ENCODE measurements around the gene GNG7.
"Not testable (repeated sequence)": the region's sequence is repeated elsewhere in the genome, so short reads cannot be mapped to it uniquely, and the experiment has no call there.

The GNG7 gene

DNA sequence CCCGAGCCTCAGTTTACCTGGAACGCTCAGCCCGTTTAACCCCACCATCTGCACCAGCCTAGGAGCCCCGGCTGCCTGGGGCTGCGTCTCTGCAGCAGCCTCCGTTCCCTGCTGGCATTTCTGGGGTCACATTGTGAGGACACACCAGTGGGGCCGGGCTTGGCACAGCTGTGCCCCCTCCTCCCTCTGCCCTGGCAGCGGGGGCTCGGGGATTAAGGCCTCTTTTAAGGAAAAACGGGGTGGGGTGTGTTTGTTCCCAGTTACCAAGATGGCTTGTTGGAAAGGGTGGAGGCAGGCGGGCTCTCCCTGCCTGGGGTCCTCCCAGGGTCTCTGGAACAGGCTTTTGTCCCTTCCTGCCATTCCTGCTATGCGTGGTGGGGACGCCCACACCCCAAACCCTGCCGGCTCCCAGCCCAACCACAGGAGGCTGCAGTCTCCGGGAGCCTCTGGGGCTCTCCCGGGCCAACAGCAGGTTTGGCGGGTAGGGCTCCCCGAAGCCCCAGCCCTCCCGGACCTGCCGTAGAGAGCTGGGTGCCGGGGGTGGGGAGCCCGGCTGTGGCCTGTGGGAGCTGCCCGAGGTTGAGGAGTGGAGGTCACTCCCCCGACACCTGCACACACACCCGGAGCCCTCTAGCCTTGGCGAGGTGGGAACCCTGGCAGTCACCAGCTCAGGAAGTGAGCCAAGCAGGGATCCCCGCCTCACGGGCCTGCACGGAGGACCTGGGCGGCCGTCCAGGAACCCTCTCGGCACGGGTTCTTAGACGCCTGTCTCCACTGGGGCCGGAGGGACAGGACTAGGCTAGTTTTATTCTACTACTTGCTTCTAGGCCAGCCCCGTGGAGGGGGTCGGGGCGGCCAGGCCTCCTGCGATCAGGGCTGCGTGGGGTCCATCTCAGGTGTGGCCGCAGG is 189.7 kb downstream of the GNG7 start:
- no peaks in the 10 kb centered on the region for H3K27me3 Mint-ChIP-seq
- no peak overlapping the region for H3K4me3 Mint-ChIP-seq
- DNase-seq = no peak
- H3K9me3 Mint-ChIP-seq = no peaks in the 10 kb centered on the region
- no peak for ATAC-seq (replicated peaks)
- H3K36me3 Mint-ChIP-seq = peaks cover 8 to 9% of the 10 kb centered on the region in 2 donors
- peaks cover 12 to 14% of the 10 kb centered on the region in 2 donors for H3K4me1 Mint-ChIP-seq
- H3K27ac Mint-ChIP-seq = no peak overlapping the region

- H3K9me3 Mint-ChIP-seq = no peaks in the 10 kb centered on the region
- DNase-seq = peak; percentile 35
- no peak overlapping the region for H3K4me3 Mint-ChIP-seq
- peak overlapping the region; percentile 69 for H3K27ac Mint-ChIP-seq
- peak; percentile 38 to 70 for ATAC-seq (replicated peaks)
- H3K4me1 Mint-ChIP-seq = peaks cover 16 to 18% of the 10 kb centered on the region in 2 donors
- peaks cover 8 to 9% of the 10 kb centered on the region in 2 donors for H3K36me3 Mint-ChIP-seq
- no peaks in the 10 kb centered on the region for H3K27me3 Mint-ChIP-seq
Measured at GRCh38 chr19:2511991-2512390, 190.5 kb downstream of the GNG7 start.

DNA sequence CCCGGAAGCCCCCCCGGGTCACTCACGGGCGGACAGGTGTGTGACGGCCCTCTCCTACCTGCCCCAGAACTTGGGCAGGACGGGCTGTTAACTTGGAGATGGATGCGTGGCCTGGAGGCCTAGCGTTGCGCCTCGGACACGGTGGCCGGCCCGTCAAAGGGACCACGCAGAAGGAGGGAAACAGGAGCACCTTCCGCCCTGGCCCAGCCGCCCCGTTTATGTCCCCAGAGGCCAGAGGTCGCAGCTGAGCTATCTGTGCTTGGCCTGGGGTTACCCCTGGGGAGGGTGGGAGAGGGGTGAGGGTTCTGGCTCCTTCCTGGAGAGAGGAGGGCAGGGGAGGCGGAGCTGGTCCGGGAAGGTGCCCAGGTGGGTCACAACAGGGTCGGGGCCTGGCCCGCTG is 190.9 kb downstream of the GNG7 start:
- Mint-ChIP-seq H3K36me3 (peaks cover 8 to 9% of the 10 kb centered on the region in 2 donors), H3K27ac (peak overlapping the region; percentile 5), H3K27me3 (no peaks in the 10 kb centered on the region), H3K9me3 (no peaks in the 10 kb centered on the region), H3K4me1 (peaks cover 17 to 18% of the 10 kb centered on the region in 2 donors), H3K4me3 (no peak overlapping the region)
- DNase-seq (no peak), ATAC-seq (replicated peaks) (peak; percentile 36 to 67)

DNA sequence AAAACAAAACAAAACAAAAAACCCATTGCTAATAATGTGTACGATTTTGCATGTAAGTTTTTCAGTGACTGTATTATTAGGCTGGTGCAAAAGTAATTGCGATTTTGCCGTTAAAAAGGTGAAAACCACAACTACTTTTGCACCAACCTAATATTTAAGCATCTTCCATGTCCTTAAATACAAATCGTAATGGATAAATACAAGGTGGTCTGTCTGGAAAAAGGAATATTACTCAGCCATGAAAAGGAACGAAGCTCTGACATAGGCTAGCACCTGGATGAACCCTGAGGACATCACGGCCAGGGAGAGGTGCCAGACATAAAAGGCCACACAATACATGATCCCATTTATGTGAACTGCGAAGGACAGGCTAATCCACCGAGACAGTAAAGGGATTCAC is 193.4 kb downstream of the GNG7 start:
- Mint-ChIP-seq H3K4me3 (no peak overlapping the region), H3K27ac (peak overlapping the region; percentile 54), H3K27me3 (no peaks in the 10 kb centered on the region), H3K9me3 (no peaks in the 10 kb centered on the region), H3K4me1 (peaks cover 17 to 18% of the 10 kb centered on the region in 2 donors), H3K36me3 (peaks cover 3 to 4% of the 10 kb centered on the region in 2 donors)
- no peak for DNase-seq
- no peak for ATAC-seq (replicated peaks)

DNA sequence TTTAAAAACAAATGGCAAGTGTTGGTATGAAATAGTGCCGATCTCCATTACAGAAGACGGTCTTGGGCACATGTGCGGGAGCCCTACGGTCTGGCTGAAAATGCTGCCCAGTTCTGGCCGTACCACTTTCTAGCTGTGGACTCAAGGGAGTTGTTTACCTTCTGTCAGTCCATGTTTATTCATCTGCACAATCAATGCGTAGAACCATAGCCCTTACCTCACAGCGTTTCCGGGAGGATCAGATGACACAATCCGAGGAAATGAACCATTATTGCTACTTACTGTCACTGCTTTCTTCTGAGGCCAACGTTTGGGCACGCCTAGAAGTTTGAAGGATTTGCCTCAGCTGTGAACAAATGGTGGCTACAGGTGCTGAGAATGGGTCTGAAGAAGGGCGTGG is 195.4 kb downstream of the GNG7 start:
- Mint-ChIP-seq H3K4me1 (peaks cover 17 to 24% of the 10 kb centered on the region in 2 donors), H3K36me3 (peaks cover 0 to 4% of the 10 kb centered on the region in 2 donors), H3K4me3 (no peak overlapping the region), H3K27ac (no peak overlapping the region), H3K9me3 (no peaks in the 10 kb centered on the region), H3K27me3 (no peaks in the 10 kb centered on the region)
- no peak for DNase-seq
- peak; percentile 36 for ATAC-seq (replicated peaks)

DNA sequence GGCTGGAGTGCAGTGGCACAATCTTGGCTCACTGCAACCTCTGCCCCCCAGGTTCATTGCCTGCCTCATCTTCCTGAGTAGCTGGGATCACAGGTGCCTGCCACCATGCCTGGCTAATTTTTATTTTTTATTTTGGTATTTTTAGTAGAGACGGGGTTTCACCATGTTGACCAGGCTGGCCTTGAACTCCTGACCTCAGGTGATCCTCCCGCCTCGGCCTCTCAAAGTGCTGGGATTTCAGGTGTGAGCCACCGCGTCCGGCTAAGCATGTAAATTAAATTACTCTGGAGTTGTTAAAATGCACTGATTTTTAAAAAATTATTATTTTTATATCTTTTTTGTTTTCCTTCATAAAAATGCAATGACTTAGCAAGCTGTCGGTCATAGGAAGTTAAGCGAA is 195.8 kb downstream of the GNG7 start:
- peaks cover 17 to 24% of the 10 kb centered on the region in 2 donors for H3K4me1 Mint-ChIP-seq
- H3K9me3 Mint-ChIP-seq; DNase-seq; H3K4me3 Mint-ChIP-seq; H3K36me3 Mint-ChIP-seq; ATAC-seq (replicated peaks); H3K27me3 Mint-ChIP-seq; H3K27ac Mint-ChIP-seq: not testable (repeated sequence)

DNA sequence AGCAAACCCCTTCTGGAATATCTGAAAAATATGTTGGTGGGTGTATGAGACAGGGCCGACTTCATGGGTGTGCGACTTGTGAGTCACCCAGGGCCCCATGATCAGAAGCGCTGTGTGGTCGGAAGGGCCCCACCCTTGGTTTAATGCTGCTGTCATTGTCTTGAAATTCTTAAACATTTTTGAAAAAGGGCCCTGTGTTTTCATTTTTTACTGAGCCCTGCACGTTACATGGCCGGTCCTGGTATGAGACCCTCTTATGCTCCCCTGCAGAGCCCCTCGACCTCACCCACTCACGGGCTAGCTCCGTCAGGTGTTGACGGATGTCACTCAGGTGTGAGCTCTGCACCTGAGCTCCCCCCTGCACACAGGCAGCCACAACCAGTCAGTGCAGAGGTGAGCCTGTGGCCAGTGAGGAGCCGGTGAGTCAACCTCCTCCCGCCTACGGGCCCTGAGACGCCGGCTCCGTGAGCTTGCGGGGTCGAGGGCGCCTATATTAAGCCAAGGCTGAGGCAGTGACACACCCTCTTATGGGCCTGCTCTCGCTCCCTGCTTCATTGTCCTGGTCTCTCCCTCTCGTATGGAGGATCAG is 198.9 kb downstream of the GNG7 start:
- peaks cover 13 to 16% of the 10 kb centered on the region in 2 donors for H3K4me1 Mint-ChIP-seq
- no peaks in the 10 kb centered on the region for H3K27me3 Mint-ChIP-seq
- H3K36me3 Mint-ChIP-seq = peaks cover 0 to 4% of the 10 kb centered on the region in 2 donors
- peak overlapping the region in 1 of 2 donors; percentile 43 for H3K4me3 Mint-ChIP-seq
- ATAC-seq (replicated peaks) (peak; percentile 44 to 73), DNase-seq (no peak)
- no peaks in the 10 kb centered on the region for H3K9me3 Mint-ChIP-seq
- no peak overlapping the region for H3K27ac Mint-ChIP-seq

GRCh38 chr19:2500841-2501261 is 201.6 kb downstream of the GNG7 start:
- no peaks in the 10 kb centered on the region for H3K36me3 Mint-ChIP-seq
- H3K27me3 Mint-ChIP-seq = no peaks in the 10 kb centered on the region
- no peak overlapping the region for H3K4me3 Mint-ChIP-seq
- no peaks in the 10 kb centered on the region for H3K9me3 Mint-ChIP-seq
- no peak for DNase-seq
- H3K4me1 Mint-ChIP-seq = peaks cover 3 to 12% of the 10 kb centered on the region in 2 donors
- H3K27ac Mint-ChIP-seq = no peak overlapping the region
- ATAC-seq (replicated peaks) = no peak

DNA sequence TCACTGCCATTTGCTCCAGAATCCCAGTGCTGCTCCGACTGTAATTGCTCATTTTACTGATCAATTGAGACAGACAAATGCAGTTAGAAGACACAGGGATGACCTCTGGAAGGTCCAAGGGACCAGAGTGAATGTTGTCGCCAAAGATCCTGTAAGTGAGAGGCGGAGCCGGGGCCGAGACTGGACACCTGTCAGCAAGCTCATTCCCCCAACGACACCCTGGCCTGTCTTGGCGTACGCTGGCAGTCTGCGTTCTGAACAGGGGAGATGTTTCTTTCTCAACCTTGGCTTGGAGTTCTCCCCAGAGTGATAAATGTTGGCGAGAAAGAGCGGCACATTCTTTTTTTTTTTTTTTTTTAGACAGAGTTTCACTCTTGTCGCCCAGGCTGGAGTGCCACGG is 202.3 kb downstream of the GNG7 start:
- DNase-seq (no peak), ATAC-seq (replicated peaks) (no peak)
- no peaks in the 10 kb centered on the region for H3K36me3 Mint-ChIP-seq
- H3K27me3 Mint-ChIP-seq = no peaks in the 10 kb centered on the region
- no peaks in the 10 kb centered on the region for H3K9me3 Mint-ChIP-seq
- peaks cover 5 to 14% of the 10 kb centered on the region in 2 donors for H3K4me1 Mint-ChIP-seq
- H3K27ac Mint-ChIP-seq = no peak overlapping the region
- H3K4me3 Mint-ChIP-seq = no peak overlapping the region

DNA sequence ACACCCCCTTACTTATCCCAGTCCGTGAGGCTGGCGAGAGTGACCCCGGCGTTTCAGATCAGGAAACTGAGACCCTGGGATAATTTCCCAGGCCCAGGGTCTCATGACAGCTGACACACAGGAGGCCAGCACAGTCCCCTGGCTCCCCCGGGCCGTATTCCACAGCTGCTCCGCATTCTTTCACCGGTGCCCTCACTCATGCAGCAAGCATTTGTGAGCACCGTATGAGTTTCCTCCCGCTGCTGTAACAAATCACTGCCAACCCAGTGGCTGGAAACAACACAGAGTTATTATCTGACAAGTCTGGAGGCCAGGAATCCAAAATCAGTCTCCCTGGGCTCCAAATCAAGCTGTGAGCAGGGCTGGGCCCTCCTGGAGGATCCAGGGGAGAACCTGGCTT is 205.3 kb downstream of the GNG7 start:
- Mint-ChIP-seq H3K4me3 (no peak overlapping the region), H3K4me1 (peaks cover 18 to 30% of the 10 kb centered on the region in 2 donors)
- DNase-seq = no peak

DNA sequence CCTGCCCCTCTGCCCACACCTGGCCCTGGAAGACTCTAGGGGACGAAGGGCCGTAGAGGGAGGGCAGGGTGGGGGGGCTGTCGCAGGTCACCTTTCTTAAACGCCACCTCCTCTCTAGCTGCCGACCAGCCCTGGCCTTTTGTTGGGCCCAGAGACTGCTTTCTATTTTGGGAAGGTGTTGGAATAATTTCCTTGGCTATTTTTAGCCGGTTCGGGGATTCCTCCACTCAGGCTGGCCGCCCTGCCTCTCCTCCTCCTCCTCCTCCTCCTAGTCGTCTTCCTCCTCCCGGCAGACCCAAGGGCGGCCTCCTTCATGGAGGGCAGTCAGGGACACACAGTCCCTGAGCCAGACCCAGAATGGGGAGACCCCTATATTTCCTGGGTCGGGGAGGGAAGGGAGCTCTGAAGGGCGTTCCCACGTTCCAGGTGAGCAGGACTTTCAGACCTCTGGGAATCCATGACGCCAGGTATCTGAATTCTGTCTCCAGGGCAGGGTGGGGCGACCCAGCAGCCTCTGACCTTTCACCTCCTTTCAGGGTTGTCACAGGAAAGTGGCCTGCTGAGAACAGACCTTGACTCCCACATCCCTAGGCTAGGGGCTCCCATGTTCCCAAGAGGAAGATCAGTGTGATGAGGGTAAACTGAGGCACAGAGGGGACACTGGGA is 206.7 kb downstream of the GNG7 start:
- Mint-ChIP-seq H3K4me1 (peaks cover 23 to 44% of the 10 kb centered on the region in 2 donors), H3K36me3 (no peaks in the 10 kb centered on the region), H3K27me3 (peaks cover 26 to 38% of the 10 kb centered on the region in 2 donors), H3K4me3 (peak overlapping the region; percentile 32 to 66), H3K27ac (no peak overlapping the region), H3K9me3 (no peaks in the 10 kb centered on the region)
- ATAC-seq (replicated peaks) = peak in 1 of 2 donors; percentile 14
- no peak for DNase-seq

More for the DNA sequence above, 205.3 kb downstream of the GNG7 start:
- Mint-ChIP-seq H3K27ac (no peak overlapping the region), H3K27me3 (peaks cover 16 to 24% of the 10 kb centered on the region in 2 donors), H3K9me3 (no peaks in the 10 kb centered on the region), H3K36me3 (no peaks in the 10 kb centered on the region)
- no peak for ATAC-seq (replicated peaks)

DNA sequence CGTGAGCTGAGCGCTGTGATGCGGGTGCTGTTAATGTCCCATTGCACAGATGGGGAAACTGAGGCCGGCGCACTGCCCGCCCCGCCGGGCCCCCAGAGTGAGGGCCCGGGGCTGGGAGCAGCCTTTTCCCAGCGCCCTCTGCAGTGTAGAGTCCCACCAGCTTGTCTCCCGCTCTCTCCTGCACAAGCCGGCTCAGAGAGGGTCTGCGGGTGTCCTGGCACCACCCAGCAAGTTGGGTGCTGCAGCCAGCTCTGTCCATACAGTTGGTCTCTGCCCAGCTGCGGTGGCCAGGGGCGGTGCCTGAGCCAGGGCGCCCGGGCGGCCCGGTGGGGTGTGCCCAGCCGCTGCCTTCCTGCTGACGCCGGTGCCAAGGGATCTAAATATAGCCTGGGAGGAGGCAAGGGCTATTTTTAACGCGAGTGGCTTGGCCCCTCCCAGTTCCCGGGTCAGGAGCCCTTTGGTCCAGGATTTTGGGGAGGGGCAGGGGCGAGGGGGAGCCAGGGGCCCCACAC is 207.3 kb downstream of the GNG7 start:
- no peaks in the 10 kb centered on the region for H3K36me3 Mint-ChIP-seq
- peak; percentile 24 to 27 for ATAC-seq (replicated peaks)
- H3K27ac Mint-ChIP-seq = no peak overlapping the region
- peak overlapping the region; percentile 81 to 82 for H3K4me3 Mint-ChIP-seq
- peaks cover 26 to 49% of the 10 kb centered on the region in 2 donors for H3K4me1 Mint-ChIP-seq
- no peak for DNase-seq
- H3K9me3 Mint-ChIP-seq = no peaks in the 10 kb centered on the region
- H3K27me3 Mint-ChIP-seq = peaks cover 29 to 44% of the 10 kb centered on the region in 2 donors

DNA sequence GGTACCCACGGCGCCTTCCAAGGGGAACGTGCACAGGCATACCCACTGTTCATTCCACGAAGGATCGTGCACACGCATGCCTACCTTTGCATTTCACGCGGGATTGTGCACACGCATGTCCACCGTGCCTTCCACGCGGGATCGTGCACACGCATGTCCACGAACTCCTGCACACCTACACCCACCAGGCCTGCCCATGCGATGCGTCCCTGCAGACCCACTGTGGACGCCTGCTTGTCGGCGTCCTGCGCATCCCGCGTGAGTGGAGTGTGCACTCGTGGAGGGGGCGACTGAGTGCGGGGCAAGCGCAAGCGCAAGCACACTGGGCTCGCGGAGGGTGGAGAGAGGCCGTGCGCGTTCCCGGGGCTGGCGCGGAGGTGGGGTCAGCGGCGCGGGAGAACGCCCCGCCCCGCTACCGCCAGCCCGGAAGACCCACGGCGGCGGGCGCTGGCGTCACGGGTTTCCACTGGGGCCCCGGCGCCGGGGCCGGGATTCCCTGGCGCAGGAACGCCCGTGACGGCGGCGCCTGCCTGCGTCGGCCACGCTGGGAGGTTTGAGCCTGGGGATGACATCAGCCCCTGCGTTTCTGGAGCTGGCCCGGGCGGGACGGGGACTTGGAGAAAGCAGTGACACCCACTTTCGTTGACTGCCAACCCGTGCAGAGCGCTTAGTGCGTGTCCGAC is 207.9 kb downstream of the GNG7 start:
- DNase-seq (no peak), ATAC-seq (replicated peaks) (peak; percentile 74 to 88)
- Mint-ChIP-seq H3K4me3 (peak overlapping the region; percentile 81 to 82), H3K36me3 (no peaks in the 10 kb centered on the region), H3K27ac (no peak overlapping the region), H3K9me3 (no peaks in the 10 kb centered on the region), H3K27me3 (peaks cover 32 to 50% of the 10 kb centered on the region in 2 donors), H3K4me1 (peaks cover 29 to 54% of the 10 kb centered on the region in 2 donors)

DNA sequence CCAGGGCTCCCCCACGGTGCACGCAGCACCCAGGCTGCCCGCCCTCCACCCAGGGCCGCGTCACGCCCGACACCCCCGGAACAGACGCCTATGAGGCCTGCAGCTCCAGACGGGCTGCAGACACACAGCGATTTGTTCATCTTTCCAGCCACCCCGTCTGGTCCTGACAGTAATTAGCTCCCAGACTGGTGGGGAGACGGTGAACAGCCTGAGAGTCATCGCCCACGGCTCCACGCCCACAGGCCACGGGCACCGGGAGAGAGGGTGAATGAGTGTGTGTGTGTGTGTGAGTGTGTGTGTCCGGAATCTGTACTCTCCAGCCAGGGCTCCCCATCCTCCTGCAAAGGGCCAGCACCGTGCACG is 208.4 kb downstream of the GNG7 start:
- Mint-ChIP-seq H3K4me3 (peak overlapping the region; percentile 81 to 82), H3K9me3 (no peaks in the 10 kb centered on the region), H3K27me3 (peaks cover 34 to 53% of the 10 kb centered on the region in 2 donors), H3K4me1 (peaks cover 30 to 58% of the 10 kb centered on the region in 2 donors), H3K36me3 (no peaks in the 10 kb centered on the region), H3K27ac (no peak overlapping the region)
- DNase-seq (no peak), ATAC-seq (replicated peaks) (no peak)

Measured in stimulated activated naive B cell treated with anti-CD40 and anti-IgM and Interleukin-4, amounts not matched to agents 10 μg/mL and 1 μg/mL and 100 μg/mL, for 72 hours (primary cell).